Memory B cell (primary cell): ENCODE results near the gene MMP24OS.

Experiments
- ATAC-seq: fragments of 150-1000 bp; cut with Tn5 transposase; 2 replicates; pipeline ENCODE4 v1.10.0; 2021; ENCODE audit warnings: low read depth, mild to moderate bottlenecking, moderate library complexity
- DNase-seq, 2 donors: peaks; one replicate each; pipeline ENCODE4 v3.0.0; 2022; ENCODE audit warnings: low spot score in 2 of 2
- H3K27ac Mint-ChIP-seq: one replicate; pipeline ENCODE4 v1.8.0; 2022; ENCODE audit warnings: mild to moderate bottlenecking, moderate library complexity, mixed read lengths
- H3K27me3 Mint-ChIP-seq: one replicate; pipeline ENCODE4 v1.8.0; 2022; ENCODE audit warnings: mixed read lengths
- H3K36me3 Mint-ChIP-seq: one replicate; pipeline ENCODE4 v1.8.0; 2022; ENCODE audit warnings: mild to moderate bottlenecking, mixed read lengths
- H3K4me1 Mint-ChIP-seq: one replicate; pipeline ENCODE4 v1.8.0; 2022; ENCODE audit warnings: mixed read lengths
- H3K4me3 Mint-ChIP-seq: one replicate; pipeline ENCODE4 v1.8.0; 2022; ENCODE audit warnings: mild to moderate bottlenecking, moderate library complexity, mixed read lengths
- H3K9me3 Mint-ChIP-seq: one replicate; pipeline ENCODE4 v1.8.0; 2022; ENCODE audit warnings: mixed read lengths

Gene MMP24OS

GRCh38 chr20:35279533-35280174 lies 1.7 kb upstream of the MMP24OS start:
- ATAC-seq, result no peak
- Mint-ChIP-seq H3K27me3 (no peaks in the 10 kb centered on the region), H3K36me3 (peaks cover 21% of the 10 kb centered on the region), H3K9me3 (no peaks in the 10 kb centered on the region), H3K4me3 (no peak overlapping the region), H3K4me1 (peaks cover 22% of the 10 kb centered on the region), H3K27ac (peak overlapping the region; percentile 95)
- DNase-seq, result no peak

GRCh38 chr20:35279040-35279439 lies 1.1 kb upstream of the MMP24OS start:
- Mint-ChIP-seq H3K4me3 (no peak overlapping the region), H3K36me3 (peaks cover 21% of the 10 kb centered on the region), H3K9me3 (no peaks in the 10 kb centered on the region), H3K4me1 (peaks cover 22% of the 10 kb centered on the region), H3K27ac (peak overlapping the region; percentile 95), H3K27me3 (no peaks in the 10 kb centered on the region)
- DNase-seq (no peak), ATAC-seq (no peak)

GRCh38 chr20:35277127-35277526 lies 795 bp downstream of the MMP24OS start:
- no peaks in the 10 kb centered on the region for H3K9me3 Mint-ChIP-seq
- H3K36me3 Mint-ChIP-seq, result peaks cover 17% of the 10 kb centered on the region
- no peaks in the 10 kb centered on the region for H3K27me3 Mint-ChIP-seq
- peaks cover 16% of the 10 kb centered on the region for H3K4me1 Mint-ChIP-seq
- ATAC-seq (no peak), DNase-seq (no peak)
- peak overlapping the region; percentile 95 for H3K27ac Mint-ChIP-seq
- peak overlapping the region; percentile 93 for H3K4me3 Mint-ChIP-seq

GRCh38 chr20:35276408-35276807 lies 1.5 kb downstream of the MMP24OS start:
- H3K4me3 Mint-ChIP-seq, result peak overlapping the region; percentile 37
- peaks cover 15% of the 10 kb centered on the region for H3K36me3 Mint-ChIP-seq
- no peaks in the 10 kb centered on the region for H3K9me3 Mint-ChIP-seq
- peak overlapping the region; percentile 95 for H3K27ac Mint-ChIP-seq
- H3K27me3 Mint-ChIP-seq, result no peaks in the 10 kb centered on the region
- ATAC-seq, result no peak
- H3K4me1 Mint-ChIP-seq, result peaks cover 15% of the 10 kb centered on the region
- DNase-seq, result no peak

- H3K27me3 Mint-ChIP-seq, result no peaks in the 10 kb centered on the region
- ATAC-seq, result no peak
- peaks cover 15% of the 10 kb centered on the region for H3K4me1 Mint-ChIP-seq
- DNase-seq, result no peak
- no peak overlapping the region for H3K4me3 Mint-ChIP-seq
- no peaks in the 10 kb centered on the region for H3K9me3 Mint-ChIP-seq
- peaks cover 21% of the 10 kb centered on the region for H3K36me3 Mint-ChIP-seq
- H3K27ac Mint-ChIP-seq, result no peak overlapping the region
Measured at GRCh38 chr20:35275741-35276251, 2.1 kb downstream of the MMP24OS start.

- Mint-ChIP-seq H3K9me3 (no peaks in the 10 kb centered on the region), H3K4me1 (peaks cover 11% of the 10 kb centered on the region), H3K27me3 (no peaks in the 10 kb centered on the region), H3K36me3 (peaks cover 16% of the 10 kb centered on the region), H3K27ac (no peak overlapping the region), H3K4me3 (no peak overlapping the region)
- no peak for ATAC-seq
- DNase-seq, result no peak
Measured at GRCh38 chr20:35274172-35275092, 3.5 kb downstream of the MMP24OS start.

GRCh38 chr20:35273449-35274171 lies 4.3 kb downstream of the MMP24OS start:
- Mint-ChIP-seq H3K4me3 (no peak overlapping the region), H3K9me3 (no peaks in the 10 kb centered on the region), H3K27me3 (no peaks in the 10 kb centered on the region), H3K27ac (no peak overlapping the region), H3K4me1 (peaks cover 14% of the 10 kb centered on the region), H3K36me3 (peaks cover 16% of the 10 kb centered on the region)
- DNase-seq (no peak), ATAC-seq (no peak)

- DNase-seq, result no peak
- Mint-ChIP-seq H3K27ac (no peak overlapping the region), H3K4me3 (no peak overlapping the region), H3K27me3 (no peaks in the 10 kb centered on the region), H3K9me3 (no peaks in the 10 kb centered on the region), H3K4me1 (peaks cover 12% of the 10 kb centered on the region), H3K36me3 (peaks cover 17% of the 10 kb centered on the region)
- no peak for ATAC-seq
Measured at GRCh38 chr20:35271904-35272303, 6.0 kb downstream of the MMP24OS start.

GRCh38 chr20:35271073-35271882 lies 6.6 kb downstream of the MMP24OS start:
- no peaks in the 10 kb centered on the region for H3K9me3 Mint-ChIP-seq
- H3K27ac Mint-ChIP-seq, result no peak overlapping the region
- peaks cover 23% of the 10 kb centered on the region for H3K36me3 Mint-ChIP-seq
- no peak overlapping the region for H3K4me3 Mint-ChIP-seq
- no peak for DNase-seq
- no peaks in the 10 kb centered on the region for H3K27me3 Mint-ChIP-seq
- peaks cover 12% of the 10 kb centered on the region for H3K4me1 Mint-ChIP-seq
- ATAC-seq, result no peak

- no peaks in the 10 kb centered on the region for H3K9me3 Mint-ChIP-seq
- H3K4me1 Mint-ChIP-seq, result peaks cover 4% of the 10 kb centered on the region
- H3K27me3 Mint-ChIP-seq, result no peaks in the 10 kb centered on the region
- H3K27ac Mint-ChIP-seq, result no peak overlapping the region
- H3K4me3 Mint-ChIP-seq, result no peak overlapping the region
- DNase-seq, result no peak
- ATAC-seq, result no peak
- H3K36me3 Mint-ChIP-seq, result peaks cover 24% of the 10 kb centered on the region
Measured at GRCh38 chr20:35270021-35270902, 7.7 kb downstream of the MMP24OS start.

GRCh38 chr20:35269055-35269781 lies 8.7 kb downstream of the MMP24OS start:
- peak; percentile 38 to 44 for DNase-seq
- peaks cover 27% of the 10 kb centered on the region for H3K36me3 Mint-ChIP-seq

GRCh38 chr20:35267092-35267491 lies 10.8 kb downstream of the MMP24OS start:
- Mint-ChIP-seq H3K9me3 (no peaks in the 10 kb centered on the region), H3K27ac (no peak overlapping the region), H3K36me3 (peaks cover 36% of the 10 kb centered on the region), H3K27me3 (no peaks in the 10 kb centered on the region), H3K4me1 (peaks cover 4% of the 10 kb centered on the region), H3K4me3 (no peak overlapping the region)
- ATAC-seq (no peak), DNase-seq (no peak)

More at GRCh38 chr20:35269055-35269781, 8.7 kb downstream of the MMP24OS start:
- peak; percentile 69 for ATAC-seq
- H3K27ac Mint-ChIP-seq, result no peak overlapping the region
- H3K4me3 Mint-ChIP-seq, result no peak overlapping the region
- no peaks in the 10 kb centered on the region for H3K9me3 Mint-ChIP-seq
- H3K27me3 Mint-ChIP-seq, result no peaks in the 10 kb centered on the region
- H3K4me1 Mint-ChIP-seq, result peaks cover 4% of the 10 kb centered on the region
